Naive B cell (primary cell): Measurements from ENCODE around the gene RBFOX2. TPM values are rescaled to one million over a fixed set of nuclear protein-coding genes. Genes with fewer than 3 reads are reported as not detected.

Source experiments
- ATAC-seq, 2 donors: fragments of 150-1000 bp; cut with Tn5 transposase; 2 replicates each; pipeline ENCODE4 v1.10.0; 2021; ENCODE audit warnings: low read depth in 2 of 2, mild to moderate bottlenecking in 2 of 2, moderate library complexity in 2 of 2
- DNase-seq: peaks from one replicate; pipeline ENCODE4 v3.0.0; 2022
- H3K27ac Mint-ChIP-seq, 6 donors: one replicate each; pipeline ENCODE4 v1.8.0; 2020 to 2022; ENCODE audit warnings: mild to moderate bottlenecking in 6 of 6, mixed read lengths in 6 of 6, moderate library complexity in 5 of 6, inconsistent platforms in 2 of 6
- H3K27me3 Mint-ChIP-seq, 3 donors: one replicate each; pipeline ENCODE4 v1.8.0; 2021 to 2022; ENCODE audit warnings: mixed read lengths in 3 of 3, mild to moderate bottlenecking in 1 of 3
- H3K36me3 Mint-ChIP-seq, 2 donors: one replicate each; pipeline ENCODE4 v1.8.0; 2020 to 2022; ENCODE audit warnings: mixed read lengths in 2 of 2, inconsistent platforms in 1 of 2, mild to moderate bottlenecking in 1 of 2
- H3K4me1 Mint-ChIP-seq, 3 donors: one replicate each; pipeline ENCODE4 v1.8.0; 2020 to 2022; ENCODE audit warnings: mixed read lengths in 3 of 3, inconsistent platforms in 1 of 3, mild to moderate bottlenecking in 1 of 3, moderate library complexity in 1 of 3
- H3K4me3 Mint-ChIP-seq, 8 donors: one replicate each; pipeline ENCODE4 v1.8.0; 2020 to 2022; ENCODE audit warnings: mild to moderate bottlenecking in 8 of 8, mixed read lengths in 8 of 8, moderate library complexity in 8 of 8, inconsistent platforms in 2 of 8
- H3K9me3 Mint-ChIP-seq, 7 donors: one replicate each; pipeline ENCODE4 v1.8.0; 2020 to 2022; ENCODE audit warnings: mixed read lengths in 7 of 7, mild to moderate bottlenecking in 5 of 7, inconsistent platforms in 2 of 7, moderate library complexity in 1 of 7
- polyA plus RNA-seq, 6 donors: library from polyadenylated mRNA; unstranded; fragments of 300-500 nt; fragmentation: Illumina TruSeq; gene quantifications; one replicate each; pipeline ENCODE4 v1.2.3, GENCODE V29; 2021; ENCODE audit warnings: low read depth in 6 of 6

Gene RBFOX2
- polyA plus RNA-seq, 6 donors from 2014 or later, result not detected

DNA sequence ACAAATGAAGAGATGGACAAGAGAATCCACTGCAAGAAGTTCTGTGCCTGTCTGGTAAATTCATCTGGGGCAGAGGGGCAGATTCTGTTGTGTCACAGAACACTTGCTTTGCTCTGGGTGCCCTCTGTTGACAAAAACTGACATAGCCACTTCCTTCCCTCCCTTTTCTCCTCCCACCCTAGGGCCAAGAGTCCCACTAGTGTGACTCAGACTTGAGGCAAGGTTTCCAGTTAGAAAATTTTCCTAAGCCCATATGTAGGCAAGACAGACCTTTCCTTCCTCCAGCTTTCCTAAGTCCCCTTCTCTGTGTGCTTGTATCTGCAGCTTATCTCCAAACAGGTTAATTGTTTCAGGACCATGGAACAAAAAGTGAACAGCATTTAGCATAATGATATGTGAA is 106.8 kb downstream of the RBFOX2 start:
- H3K4me1 Mint-ChIP-seq, result no peaks in the 10 kb centered on the region
- DNase-seq (no peak), ATAC-seq (no peak)
- no peaks in the 10 kb centered on the region for H3K36me3 Mint-ChIP-seq
- H3K9me3 Mint-ChIP-seq, result no peaks in the 10 kb centered on the region
- H3K27ac Mint-ChIP-seq, result peak overlapping the region in 1 of 6 donors; percentile 10
- H3K27me3 Mint-ChIP-seq, result peaks cover 5 to 10% (median 6%) of the 10 kb centered on the region in 3 donors
- no peak overlapping the region for H3K4me3 Mint-ChIP-seq

DNA sequence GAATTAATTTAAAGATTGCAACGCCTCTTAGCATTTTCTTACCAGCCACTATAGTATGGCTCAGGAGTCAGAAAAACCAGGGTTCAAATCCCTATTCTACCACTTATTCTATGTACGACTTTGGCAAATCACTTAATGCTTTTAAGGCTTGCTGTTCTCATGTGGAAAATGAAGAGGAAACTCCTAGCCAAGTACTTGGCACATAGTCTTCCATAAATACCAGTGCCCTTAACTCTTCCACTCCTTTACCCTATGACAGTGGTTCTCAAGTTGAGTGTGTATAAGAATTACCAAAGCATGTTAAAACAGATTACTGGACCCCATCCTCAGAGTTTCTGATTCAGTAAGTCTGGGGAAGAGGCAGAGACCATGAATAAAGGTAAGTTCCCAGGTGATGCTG is 107.6 kb downstream of the RBFOX2 start:
- H3K27ac Mint-ChIP-seq, result no peak overlapping the region
- H3K4me3 Mint-ChIP-seq, result no peak overlapping the region
- no peaks in the 10 kb centered on the region for H3K36me3 Mint-ChIP-seq
- no peaks in the 10 kb centered on the region for H3K9me3 Mint-ChIP-seq
- ATAC-seq, result no peak
- DNase-seq, result no peak
- peaks cover 6 to 17% (median 10%) of the 10 kb centered on the region in 3 donors for H3K27me3 Mint-ChIP-seq
- no peaks in the 10 kb centered on the region for H3K4me1 Mint-ChIP-seq

DNA sequence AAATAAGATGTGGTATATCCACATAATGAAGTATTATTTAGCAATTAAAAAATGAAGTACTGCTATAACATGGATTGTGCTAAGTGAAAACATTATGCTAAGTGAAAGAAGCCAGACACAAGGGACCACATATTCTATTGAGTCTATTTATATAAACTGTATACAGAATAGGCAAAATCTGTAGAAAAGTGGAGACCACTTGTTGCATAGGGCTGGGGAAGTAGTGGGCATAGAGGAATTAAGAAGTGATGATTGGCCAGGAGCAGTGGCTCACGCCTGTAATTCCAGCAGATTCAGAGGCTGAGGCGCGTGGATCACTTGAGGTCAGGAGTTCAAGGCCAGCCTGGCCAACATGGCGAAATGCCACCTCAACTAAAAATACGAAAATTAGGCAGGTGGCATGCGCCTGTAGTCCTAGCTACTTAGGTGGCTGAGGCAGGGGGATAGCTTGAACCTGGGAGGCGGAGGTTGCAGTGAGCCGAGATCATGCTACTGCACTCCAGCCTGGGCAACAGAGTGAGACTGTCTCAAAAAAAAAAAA is 109.6 kb downstream of the RBFOX2 start:
- no peak for DNase-seq
- Mint-ChIP-seq H3K4me1 (peaks cover 13 to 16% (median 14%) of the 10 kb centered on the region in 3 donors), H3K27me3 (peaks cover 23 to 36% (median 25%) of the 10 kb centered on the region in 3 donors), H3K4me3 (no peak overlapping the region), H3K9me3 (no peaks in the 10 kb centered on the region), H3K36me3 (no peaks in the 10 kb centered on the region), H3K27ac (no peak overlapping the region)
- ATAC-seq, result no peak

DNA sequence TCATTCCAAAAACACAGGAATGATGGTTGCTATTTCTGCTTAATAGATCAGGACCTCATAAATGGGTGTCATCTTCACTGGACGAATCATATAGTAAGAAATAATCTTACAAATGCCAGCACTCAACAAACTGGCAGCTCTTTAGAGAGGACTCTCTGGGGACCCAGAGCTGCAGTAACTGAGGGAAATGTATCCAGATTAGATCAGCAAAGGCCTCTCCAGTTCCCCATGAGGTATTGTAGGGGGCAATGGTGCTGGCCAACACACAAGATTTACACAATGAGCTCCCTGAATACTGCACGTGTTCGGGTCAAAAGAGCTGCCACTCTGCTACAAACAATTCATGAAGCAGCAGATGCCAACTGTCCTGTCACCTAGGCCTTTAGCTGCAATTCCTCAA is 110.2 kb downstream of the RBFOX2 start:
- peaks cover 13 to 16% (median 14%) of the 10 kb centered on the region in 3 donors for H3K4me1 Mint-ChIP-seq
- peaks cover 25 to 42% (median 29%) of the 10 kb centered on the region in 3 donors for H3K27me3 Mint-ChIP-seq
- no peaks in the 10 kb centered on the region for H3K9me3 Mint-ChIP-seq
- H3K4me3 Mint-ChIP-seq, result no peak overlapping the region
- no peaks in the 10 kb centered on the region for H3K36me3 Mint-ChIP-seq
- DNase-seq (no peak), ATAC-seq (no peak)
- no peak overlapping the region for H3K27ac Mint-ChIP-seq

DNA sequence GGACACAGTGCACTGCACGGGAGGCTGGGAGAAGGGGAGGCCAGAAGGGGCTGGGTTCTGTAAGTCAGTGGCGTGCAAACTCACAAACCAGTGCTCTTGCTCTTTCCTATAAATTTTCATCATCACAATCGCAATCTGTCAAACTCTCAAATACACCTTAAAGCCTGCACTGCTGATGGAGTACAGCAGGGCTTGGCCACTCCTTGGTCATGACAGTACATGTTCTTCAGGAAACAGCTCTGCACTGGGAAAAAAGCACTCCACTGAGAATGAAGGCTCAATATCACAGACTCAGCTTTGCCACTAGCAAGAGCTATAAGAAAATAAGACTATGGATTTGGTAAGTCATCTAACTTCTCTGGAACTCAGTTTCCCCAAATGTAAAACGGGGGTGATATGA is 111.0 kb downstream of the RBFOX2 start:
- Mint-ChIP-seq H3K4me1 (peaks cover 13 to 16% (median 14%) of the 10 kb centered on the region in 3 donors), H3K27me3 (peaks cover 25 to 45% (median 32%) of the 10 kb centered on the region in 3 donors), H3K9me3 (no peaks in the 10 kb centered on the region), H3K4me3 (no peak overlapping the region), H3K27ac (no peak overlapping the region), H3K36me3 (no peaks in the 10 kb centered on the region)
- DNase-seq (no peak), ATAC-seq (no peak)

DNA sequence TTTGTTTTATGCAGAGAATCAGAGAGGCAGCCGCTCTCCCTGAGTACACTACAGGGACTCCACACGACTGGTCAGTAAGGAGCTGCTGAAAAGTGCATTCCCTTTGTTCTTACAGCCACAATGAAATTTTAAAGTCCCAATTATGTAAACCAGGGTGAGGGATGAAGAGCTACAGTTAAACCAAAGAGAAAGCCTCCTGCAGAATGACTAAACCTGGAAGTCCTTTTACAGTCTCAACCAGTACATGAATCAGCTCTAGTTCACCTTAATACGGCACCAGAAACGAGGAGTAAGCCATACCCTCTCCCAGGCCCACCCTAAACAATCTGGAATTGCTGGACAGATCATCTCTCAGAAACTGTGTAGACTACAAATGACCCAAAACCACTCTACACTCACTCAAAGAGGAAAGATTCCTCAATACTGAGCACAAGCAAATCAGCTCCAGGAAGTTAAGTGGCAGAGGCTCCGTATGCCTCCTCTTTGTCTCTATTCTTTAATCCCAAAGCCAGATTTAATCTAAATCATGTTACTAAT is 113.1 kb downstream of the RBFOX2 start:
- peaks cover 31 to 45% (median 32%) of the 10 kb centered on the region in 3 donors for H3K27me3 Mint-ChIP-seq
- no peaks in the 10 kb centered on the region for H3K36me3 Mint-ChIP-seq
- DNase-seq (no peak), ATAC-seq (no peak)
- peaks cover 13 to 16% (median 14%) of the 10 kb centered on the region in 3 donors for H3K4me1 Mint-ChIP-seq
- no peak overlapping the region for H3K27ac Mint-ChIP-seq
- no peaks in the 10 kb centered on the region for H3K9me3 Mint-ChIP-seq
- peak overlapping the region in 1 of 8 donors; percentile 36 for H3K4me3 Mint-ChIP-seq

DNA sequence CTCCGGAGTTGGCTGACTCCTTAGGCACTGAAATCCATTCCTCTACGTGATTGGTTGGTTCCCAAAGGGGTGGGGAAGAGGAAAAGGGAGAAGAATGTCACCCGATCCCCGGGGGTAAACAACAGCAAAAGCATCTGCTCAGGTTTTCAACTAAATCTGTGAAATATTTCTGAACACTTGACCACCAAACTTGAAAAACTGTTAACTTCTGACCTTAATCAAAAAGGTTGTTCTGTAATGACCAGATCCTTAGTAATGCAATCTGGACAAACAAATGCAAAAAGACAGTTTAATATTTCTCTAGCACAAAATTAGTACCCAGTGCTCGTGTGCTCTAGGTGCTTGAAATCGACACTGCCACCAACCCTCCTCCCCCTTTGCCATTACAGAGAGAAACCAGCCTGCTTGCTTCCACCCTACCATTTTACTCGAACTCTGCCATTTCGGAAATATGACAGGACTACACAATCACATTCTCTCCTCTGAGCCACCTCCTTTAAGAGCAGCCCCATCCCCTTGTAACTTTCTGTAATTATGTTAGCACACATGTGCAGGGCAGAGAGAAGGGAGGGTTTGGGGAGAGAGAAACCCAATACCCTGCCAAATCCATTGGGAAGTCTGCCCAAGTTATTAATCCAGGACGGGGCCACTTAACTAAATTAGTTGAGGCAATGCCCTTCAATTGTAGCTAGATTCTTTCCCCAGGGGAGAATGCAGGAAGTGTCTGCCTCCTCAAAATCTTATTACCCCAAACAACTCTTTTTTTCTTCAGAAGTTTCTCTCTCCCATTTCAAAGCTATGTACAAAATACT is 113.8 kb downstream of the RBFOX2 start:
- no peak for DNase-seq
- peak overlapping the region in 2 of 8 donors; percentile 26 to 36 for H3K4me3 Mint-ChIP-seq

DNA sequence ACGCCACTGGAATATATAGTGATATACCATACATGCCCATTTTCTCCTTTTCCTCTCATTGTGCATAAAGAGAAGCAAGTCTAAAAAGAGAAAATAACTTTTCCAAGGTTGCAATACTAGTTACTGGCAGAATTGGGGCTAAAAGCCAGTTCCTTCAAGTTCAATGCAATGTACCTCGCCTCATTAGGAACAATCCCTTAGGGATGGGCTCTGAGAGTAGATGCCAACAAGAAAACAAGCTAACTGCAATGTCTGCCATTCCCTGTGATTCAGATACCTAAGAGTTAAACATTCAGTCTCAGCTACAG is 114.3 kb downstream of the RBFOX2 start:
- Mint-ChIP-seq H3K4me3 (no peak overlapping the region), H3K4me1 (peaks cover 13 to 16% (median 14%) of the 10 kb centered on the region in 3 donors), H3K36me3 (no peaks in the 10 kb centered on the region), H3K27me3 (peaks cover 26 to 45% (median 32%) of the 10 kb centered on the region in 3 donors), H3K27ac (no peak overlapping the region), H3K9me3 (no peaks in the 10 kb centered on the region)
- DNase-seq (no peak), ATAC-seq (no peak)

More for the DNA sequence above, 113.8 kb downstream of the RBFOX2 start:
- Mint-ChIP-seq H3K9me3 (no peaks in the 10 kb centered on the region), H3K36me3 (no peaks in the 10 kb centered on the region), H3K4me1 (peaks cover 13 to 16% (median 14%) of the 10 kb centered on the region in 3 donors), H3K27me3 (peaks cover 29 to 45% (median 32%) of the 10 kb centered on the region in 3 donors), H3K27ac (no peak overlapping the region)
- ATAC-seq, result no peak

DNA sequence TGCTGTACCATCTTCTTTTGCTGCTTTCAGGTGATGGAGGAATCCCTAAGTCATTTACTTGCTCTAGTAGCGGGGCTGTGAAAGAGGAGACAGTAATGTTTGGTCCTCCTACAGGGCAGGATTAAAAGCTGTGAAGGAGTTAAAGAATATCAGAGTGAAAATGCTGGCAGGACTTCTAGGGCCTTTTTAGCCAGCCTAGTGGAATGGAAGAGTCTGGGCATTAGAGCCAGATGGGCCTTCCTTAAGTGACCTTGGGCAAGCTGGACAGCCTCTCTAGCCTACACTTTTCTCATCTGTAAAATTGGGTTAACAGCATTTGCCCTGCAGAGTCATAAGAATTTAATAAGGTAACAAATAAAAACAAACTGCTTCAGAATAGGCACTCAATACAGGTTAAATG is 114.7 kb downstream of the RBFOX2 start:
- no peaks in the 10 kb centered on the region for H3K36me3 Mint-ChIP-seq
- no peak overlapping the region for H3K27ac Mint-ChIP-seq
- DNase-seq (no peak), ATAC-seq (no peak)
- peaks cover 13 to 16% (median 14%) of the 10 kb centered on the region in 3 donors for H3K4me1 Mint-ChIP-seq
- no peak overlapping the region for H3K4me3 Mint-ChIP-seq
- H3K27me3 Mint-ChIP-seq, result peaks cover 26 to 45% (median 32%) of the 10 kb centered on the region in 3 donors
- H3K9me3 Mint-ChIP-seq, result no peaks in the 10 kb centered on the region

DNA sequence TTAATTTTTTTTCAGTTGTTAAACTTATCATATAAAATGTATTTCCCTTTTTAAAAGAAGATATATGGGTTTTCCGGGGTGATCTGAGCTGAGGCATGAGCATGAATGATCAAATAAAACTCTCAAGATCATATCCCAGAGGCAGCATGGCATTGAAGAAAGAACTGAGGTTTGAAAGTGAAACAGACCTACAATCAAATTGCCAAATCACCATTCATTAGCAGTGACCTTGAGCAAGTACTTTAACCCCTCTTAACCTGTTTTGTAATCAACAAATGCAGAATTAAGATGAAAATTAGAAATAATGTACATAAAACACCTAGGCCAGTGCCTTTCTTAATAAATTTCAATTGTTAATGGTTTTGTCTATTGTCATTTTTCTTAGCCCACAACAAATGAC is 116.0 kb downstream of the RBFOX2 start:
- DNase-seq (no peak), ATAC-seq (no peak)
- Mint-ChIP-seq H3K27ac (no peak overlapping the region), H3K4me3 (no peak overlapping the region), H3K9me3 (no peaks in the 10 kb centered on the region), H3K4me1 (peaks cover 13 to 16% (median 14%) of the 10 kb centered on the region in 3 donors), H3K27me3 (peaks cover 26 to 43% (median 32%) of the 10 kb centered on the region in 3 donors), H3K36me3 (no peaks in the 10 kb centered on the region)

DNA sequence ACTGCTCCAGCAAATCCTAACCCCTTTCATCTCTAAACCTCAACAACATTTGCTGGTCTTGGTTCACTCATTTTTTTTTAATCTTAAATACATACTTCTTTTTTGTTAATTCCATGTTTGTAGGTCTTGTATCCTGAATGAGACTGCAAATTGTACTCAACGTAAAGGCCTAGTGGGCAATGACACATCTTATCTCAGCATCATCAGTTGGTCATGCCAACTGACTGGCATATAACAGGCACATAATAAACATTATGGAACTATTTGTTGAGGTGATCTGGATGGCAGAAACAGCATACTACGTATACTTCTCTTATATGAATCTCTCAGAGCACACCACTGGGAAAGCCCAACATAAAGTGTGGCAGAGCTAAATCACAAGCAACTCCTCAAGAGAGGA is 116.7 kb downstream of the RBFOX2 start:
- ATAC-seq (no peak), DNase-seq (no peak)
- Mint-ChIP-seq H3K4me3 (no peak overlapping the region), H3K27me3 (peaks cover 26 to 36% (median 32%) of the 10 kb centered on the region in 3 donors), H3K27ac (no peak overlapping the region), H3K4me1 (peaks cover 13 to 16% (median 14%) of the 10 kb centered on the region in 3 donors), H3K9me3 (no peaks in the 10 kb centered on the region), H3K36me3 (no peaks in the 10 kb centered on the region)

DNA sequence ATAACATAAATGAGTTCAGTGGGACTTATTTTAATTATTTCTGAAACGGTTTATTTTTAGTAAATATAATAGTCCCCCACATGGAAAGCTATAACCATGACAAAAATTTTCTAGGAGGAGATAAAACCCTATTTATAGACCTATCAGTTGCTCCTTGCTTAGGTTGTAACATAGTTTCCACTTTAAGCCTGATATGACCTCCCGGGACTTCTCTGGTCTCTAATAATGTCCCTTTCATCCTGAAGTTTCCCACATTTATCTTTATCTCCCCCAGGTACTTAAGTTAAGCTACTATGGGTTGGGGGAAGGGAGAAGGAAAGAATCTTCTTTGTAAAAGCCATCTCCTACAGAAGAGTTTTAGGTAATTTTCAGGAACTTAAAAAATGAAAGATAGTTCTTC is 117.7 kb downstream of the RBFOX2 start:
- no peaks in the 10 kb centered on the region for H3K36me3 Mint-ChIP-seq
- DNase-seq, result no peak
- H3K9me3 Mint-ChIP-seq, result no peaks in the 10 kb centered on the region
- ATAC-seq, result no peak
- no peak overlapping the region for H3K4me3 Mint-ChIP-seq
- no peak overlapping the region for H3K27ac Mint-ChIP-seq
- H3K27me3 Mint-ChIP-seq, result peaks cover 24 to 28% (median 26%) of the 10 kb centered on the region in 3 donors
- H3K4me1 Mint-ChIP-seq, result peaks cover 13 to 16% (median 14%) of the 10 kb centered on the region in 3 donors

DNA sequence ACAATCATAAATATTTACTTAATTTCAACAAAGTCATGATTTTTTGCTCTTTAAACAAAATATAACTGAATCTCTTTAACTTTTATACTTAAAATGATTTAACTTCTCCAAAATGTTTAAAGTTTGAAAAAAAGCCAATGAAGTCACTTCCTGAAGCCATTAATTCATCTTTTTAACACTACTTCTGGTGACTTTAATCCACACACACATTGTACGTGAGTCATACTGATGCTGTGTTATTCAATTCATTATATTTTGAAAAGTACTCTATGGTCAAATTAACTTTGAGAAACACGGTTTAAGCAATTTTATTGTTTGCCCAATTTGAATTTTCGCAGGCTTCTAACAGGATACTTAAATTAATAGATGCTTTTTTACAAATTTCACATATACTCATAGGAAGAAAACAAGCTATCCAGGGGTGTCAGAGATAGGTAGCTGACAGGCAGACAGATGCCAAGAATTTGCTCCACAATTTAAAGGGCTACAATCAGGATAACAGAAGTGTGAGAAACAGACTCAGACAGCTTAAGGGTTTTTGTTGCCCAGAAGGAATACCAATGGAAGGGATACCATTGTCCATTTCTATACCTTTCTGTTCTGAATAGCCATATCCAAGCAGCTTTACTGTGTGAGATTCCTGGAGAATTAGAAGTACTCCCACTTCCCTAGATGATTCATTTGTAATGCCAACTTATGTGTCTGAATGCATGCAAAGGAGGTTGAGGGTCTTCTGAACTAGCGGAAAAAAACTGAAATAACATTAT is 118.4 kb downstream of the RBFOX2 start:
- ATAC-seq (no peak), DNase-seq (no peak)
- no peak overlapping the region for H3K4me3 Mint-ChIP-seq
- H3K9me3 Mint-ChIP-seq, result no peaks in the 10 kb centered on the region
- no peak overlapping the region for H3K27ac Mint-ChIP-seq
- H3K4me1 Mint-ChIP-seq, result peaks cover 8 to 10% (median 9%) of the 10 kb centered on the region in 3 donors
- H3K27me3 Mint-ChIP-seq, result peaks cover 17 to 20% (median 20%) of the 10 kb centered on the region in 3 donors
- no peaks in the 10 kb centered on the region for H3K36me3 Mint-ChIP-seq
